ENCODE data around the gene CPNE1. TPM values are rescaled to one million over a fixed set of nuclear protein-coding genes. Genes with fewer than 3 reads are reported as not detected.

Gene CPNE1
- total RNA-seq, 1 donor from 2014 or later, result 293 TPM

- no peak for DNase-seq (ENCODE audit: low spot score, unreplicated experiment)
- Mint-ChIP-seq H3K27me3 (no peaks in the 10 kb centered on the region), H3K4me3 (ENCODE audit: low read depth) (no peak overlapping the region), H3K4me1 (ENCODE audit: low read depth) (no peaks in the 10 kb centered on the region), H3K27ac (no peak overlapping the region), H3K36me3 (ENCODE audit: insufficient read depth) (peaks cover 28% of the 10 kb centered on the region), H3K9me3 (ENCODE audit: low read depth) (no peaks in the 10 kb centered on the region)
- TF ChIP-seq CTCF (IDR thresholded peaks at IDR 0.05; ENCODE audit: unreplicated experiment), result no peak
These were observed 38.9 kb downstream of the CPNE1 start for GRCh38 chr20:35625584-35626385.

- no peak overlapping the region for H3K4me3 Mint-ChIP-seq (ENCODE audit: low read depth)
- peaks cover 15% of the 10 kb centered on the region for H3K27me3 Mint-ChIP-seq
- no peaks in the 10 kb centered on the region for H3K9me3 Mint-ChIP-seq (ENCODE audit: low read depth)
- DNase-seq (ENCODE audit: low spot score, unreplicated experiment), result no peak
- peaks cover 13% of the 10 kb centered on the region for H3K36me3 Mint-ChIP-seq (ENCODE audit: insufficient read depth)
- H3K4me1 Mint-ChIP-seq (ENCODE audit: low read depth), result peaks cover 6% of the 10 kb centered on the region
- H3K27ac Mint-ChIP-seq, result no peak overlapping the region
- TF ChIP-seq CTCF (IDR thresholded peaks at IDR 0.05; ENCODE audit: unreplicated experiment), result no peak
These were observed 43.1 kb downstream of the CPNE1 start for GRCh38 chr20:35621560-35621946.

GRCh38 chr20:35620818-35621559, 43.7 kb downstream of the CPNE1 start:
- Mint-ChIP-seq H3K27ac (no peak overlapping the region), H3K27me3 (peaks cover 15% of the 10 kb centered on the region), H3K9me3 (ENCODE audit: low read depth) (no peaks in the 10 kb centered on the region), H3K36me3 (ENCODE audit: insufficient read depth) (peaks cover 11% of the 10 kb centered on the region), H3K4me1 (ENCODE audit: low read depth) (peaks cover 6% of the 10 kb centered on the region), H3K4me3 (ENCODE audit: low read depth) (no peak overlapping the region)
- no peak for TF ChIP-seq CTCF (IDR thresholded peaks at IDR 0.05; ENCODE audit: unreplicated experiment)
- no peak for DNase-seq (ENCODE audit: low spot score, unreplicated experiment)

- peaks cover 5% of the 10 kb centered on the region for H3K36me3 Mint-ChIP-seq (ENCODE audit: insufficient read depth)
- DNase-seq (ENCODE audit: low spot score, unreplicated experiment), result peak; percentile 60
- H3K27ac Mint-ChIP-seq, result peak overlapping the region; percentile 45
- H3K9me3 Mint-ChIP-seq (ENCODE audit: low read depth), result no peaks in the 10 kb centered on the region
- peak; percentile 72 for TF ChIP-seq CTCF (IDR thresholded peaks at IDR 0.05; ENCODE audit: unreplicated experiment)
- H3K27me3 Mint-ChIP-seq, result peaks cover 21% of the 10 kb centered on the region
- H3K4me1 Mint-ChIP-seq (ENCODE audit: low read depth), result peaks cover 6% of the 10 kb centered on the region
- peak overlapping the region; percentile 75 for H3K4me3 Mint-ChIP-seq (ENCODE audit: low read depth)
These were observed 45.3 kb downstream of the CPNE1 start for GRCh38 chr20:35619196-35620095.
